CD4-positive, alpha-beta T cell (primary cell): ENCODE results near the gene CKB. TPM values are rescaled to one million over a fixed set of nuclear protein-coding genes. Genes with fewer than 3 reads are reported as not detected.
"Not testable (repeated sequence)": the region's sequence is repeated elsewhere in the genome, so short reads cannot be mapped to it uniquely, and the experiment has no call there.

Source experiments
- ATAC-seq: fragments of 200-7000 bp; cut with Tn5 transposase; one replicate; pipeline ENCODE4 v1.10.0; 2022; ENCODE audit warnings: mild to moderate bottlenecking; ENCODE audit not compliant: poor library complexity
- CTCF ChIA-PET: fragments of 350-600 bp; sonication (Branson Sonifier 250); formaldehyde crosslinking; loops from one replicate; lab custom pipeline; 2021; ENCODE audit warnings: antibody characterized with exemption, inconsistent platforms; lab: Charles Lee
- POLR2A ChIA-PET: fragments of 350-600 bp; sonication (Branson Sonifier 250); formaldehyde crosslinking; loops from one replicate; lab custom pipeline; 2021; ENCODE audit warnings: antibody characterized with exemption, inconsistent platforms; lab: Charles Lee
- DNase-seq, 14 experiments: peaks; one replicate each; pipeline ENCODE4 v3.0.0-alpha.2; 2013 to 2020; ENCODE audit warnings: mixed read lengths in 2 of 14
- H3K27ac ChIP-seq, 2 donors: one replicate each; pipeline versions ENCODE4 v1.5.1 to v1.7.0; 2013; ENCODE audit warnings: low read length in 2 of 2, low read depth in 1 of 2, mild to moderate bottlenecking in 1 of 2
- H3K27me3 ChIP-seq, 2 experiments: 1 replicate in 1 of 2; 2 replicates in 1 of 2; pipeline versions ENCODE4 v1.6.1 to v1.7.0; 2013; ENCODE audit warnings: low read length in 2 of 2, control low read depth in 1 of 2, mild to moderate bottlenecking in 1 of 2, moderate library complexity in 1 of 2; ENCODE audit not compliant: insufficient read depth in 2 of 2, control insufficient read depth in 1 of 2
- H3K36me3 ChIP-seq: one replicate; pipeline ENCODE4 v1.6.1; 2013; ENCODE audit warnings: low read length, control low read depth; ENCODE audit not compliant: insufficient read depth
- H3K4me1 ChIP-seq: one replicate; pipeline ENCODE4 v1.6.1; 2013; ENCODE audit warnings: low read length, control low read depth; ENCODE audit not compliant: insufficient read depth
- H3K4me3 ChIP-seq: one replicate; pipeline ENCODE4 v1.5.1; 2013; ENCODE audit warnings: mild to moderate bottlenecking, low read length, moderate library complexity
- H3K9me3 ChIP-seq, 2 experiments: 1 replicate in 1 of 2; 2 replicates in 1 of 2; pipeline versions ENCODE4 v1.6.1 to v1.7.0; 2013; ENCODE audit warnings: low read length in 2 of 2, mild to moderate bottlenecking in 2 of 2, control low read depth in 1 of 2, moderate library complexity in 1 of 2; ENCODE audit not compliant: control insufficient read depth in 1 of 2, insufficient read depth in 1 of 2
- H3K27ac Mint-ChIP-seq: one replicate; pipeline ENCODE4 v1.8.0; 2020; ENCODE audit warnings: mixed read lengths
- H3K27me3 Mint-ChIP-seq: one replicate; pipeline ENCODE4 v1.8.0; 2021; ENCODE audit warnings: mixed read lengths
- H3K36me3 Mint-ChIP-seq: one replicate; pipeline ENCODE4 v1.8.0; 2021; ENCODE audit warnings: low read depth, mixed read lengths
- H3K4me1 Mint-ChIP-seq: one replicate; pipeline ENCODE4 v1.8.0; 2021; ENCODE audit warnings: low read depth, mixed read lengths
- H3K4me3 Mint-ChIP-seq: one replicate; pipeline ENCODE4 v1.8.0; 2020; ENCODE audit warnings: mild to moderate bottlenecking, mixed read lengths
- H3K9me3 Mint-ChIP-seq: one replicate; pipeline ENCODE4 v1.8.0; 2020; ENCODE audit warnings: mixed read lengths
- CTCF ChIP-seq: fragments of 200-600 bp; IDR thresholded peaks from one replicate; pipeline ENCODE4 v1.8.0; 2022; ENCODE audit warnings: antibody characterized with exemption, mild to moderate bottlenecking
- intact Hi-C, 2 experiments: fragments of 100-400 bp; cut with DNase I in 1 of 2; cut with micrococcal nuclease in 1 of 2; formaldehyde crosslinking; loops; one replicate each; pipeline versions ENCODE4 v1.15.1 to v1.9.0; 2023 to 2025; cut with DNase I, micrococcal nuclease
- total RNA-seq, 174 experiments: library from RNA in 2 of 174; stranded (reverse) in 2 of 174; gene quantifications; one replicate each; pipeline ENCODE4 v1.2.3 and lab custom pipeline; 2021 to 2026

CKB gene
- total RNA-seq, 2 experiments from 2014 or later = 5.8 to 6.6 TPM

- H3K4me1 ChIP-seq = peaks cover 14% of the 10 kb centered on the region
- H3K36me3 ChIP-seq = peaks cover 9% of the 10 kb centered on the region
- DNase-seq (peak in 1 of 14 experiments; percentile 16), ATAC-seq (no peak)
- intact Hi-C loops = no loop called here
- H3K27me3 Mint-ChIP-seq = peaks cover 11% of the 10 kb centered on the region
- H3K9me3 ChIP-seq = peaks cover 0 to 6% of the 10 kb centered on the region in 2 experiments
- H3K27me3 ChIP-seq = no peaks in the 10 kb centered on the region
- H3K4me3 ChIP-seq = no peak overlapping the region
- no peaks in the 10 kb centered on the region for H3K9me3 Mint-ChIP-seq
- ChIA-PET CTCF (interaction anchor here (0.6 kb wide), 1 partner anchor 436 kb away, joined by 5 read pairs; no protein-coding TSS in a partner anchor), POLR2A (no interaction called here)
- no peak overlapping the region for H3K27ac ChIP-seq
- no peak overlapping the region for H3K4me3 Mint-ChIP-seq
- H3K27ac Mint-ChIP-seq = no peak overlapping the region
- H3K4me1 Mint-ChIP-seq = peaks cover 10% of the 10 kb centered on the region
- peaks cover 15% of the 10 kb centered on the region for H3K36me3 Mint-ChIP-seq
- TF ChIP-seq CTCF = no peak
These were observed 7.8 kb downstream of the CKB start for GRCh38 chr14:103514596-103515421.

GRCh38 chr14:103512701-103513611 lies 9.7 kb downstream of the CKB start:
- H3K9me3 Mint-ChIP-seq = no peaks in the 10 kb centered on the region
- H3K36me3 Mint-ChIP-seq = peaks cover 25% of the 10 kb centered on the region
- no peak overlapping the region for H3K4me3 Mint-ChIP-seq
- H3K27ac Mint-ChIP-seq = no peak overlapping the region
- Histone ChIP-seq H3K27ac (no peak overlapping the region), H3K36me3 (peaks cover 12% of the 10 kb centered on the region), H3K4me1 (no peaks in the 10 kb centered on the region), H3K27me3 (no peaks in the 10 kb centered on the region), H3K9me3 (no peaks in the 10 kb centered on the region), H3K4me3 (no peak overlapping the region)
- TF ChIP-seq CTCF = no peak
- CTCF ChIA-PET = no interaction called here
- intact Hi-C loops = no loop called here
- H3K4me1 Mint-ChIP-seq = no peaks in the 10 kb centered on the region
- no peaks in the 10 kb centered on the region for H3K27me3 Mint-ChIP-seq
- no peak for ATAC-seq
- no peak for DNase-seq
- POLR2A ChIA-PET = no interaction called here

GRCh38 chr14:103512180-103512579 lies 10.4 kb downstream of the CKB start:
- POLR2A ChIA-PET, H3K4me1 Mint-ChIP-seq, ATAC-seq, H3K27ac Mint-ChIP-seq, H3K27me3 ChIP-seq, H3K9me3 ChIP-seq, CTCF ChIA-PET, H3K4me3 Mint-ChIP-seq, H3K4me3 ChIP-seq, H3K9me3 Mint-ChIP-seq, DNase-seq, intact Hi-C loops, H3K4me1 ChIP-seq, H3K27ac ChIP-seq, H3K27me3 Mint-ChIP-seq: not testable (repeated sequence)
- H3K36me3 ChIP-seq = peaks cover 12% of the 10 kb centered on the region
- peaks cover 32% of the 10 kb centered on the region for H3K36me3 Mint-ChIP-seq
